D721Med (cell line): ENCODE measurements around the gene TMEM53.

Experiments used
- DNase-seq: peaks from one replicate; pipeline ENCODE4 v3.0.0; 2011; ENCODE audit warnings: low spot score; ENCODE audit not compliant: insufficient read length
- FAIRE-seq: peaks from 2 replicates; lab custom pipeline; 2011; peaks lifted over from hg19 to GRCh38; lab: Jason Lieb, UNC
- CTCF ChIP-seq: IDR thresholded peaks from 2 replicates; pipeline ENCODE4 v1.5.1; 2012; ENCODE audit warnings: mild to moderate bottlenecking, control low read depth; ENCODE audit not compliant: insufficient read depth; ENCODE audit errors: missing control alignments

The TMEM53 gene

GRCh38 chr1:44628962-44629756 lies 45.1 kb downstream of the TMEM53 start:
- FAIRE-seq: no peak
- no peak for TF ChIP-seq CTCF
- no peak for DNase-seq

DNA sequence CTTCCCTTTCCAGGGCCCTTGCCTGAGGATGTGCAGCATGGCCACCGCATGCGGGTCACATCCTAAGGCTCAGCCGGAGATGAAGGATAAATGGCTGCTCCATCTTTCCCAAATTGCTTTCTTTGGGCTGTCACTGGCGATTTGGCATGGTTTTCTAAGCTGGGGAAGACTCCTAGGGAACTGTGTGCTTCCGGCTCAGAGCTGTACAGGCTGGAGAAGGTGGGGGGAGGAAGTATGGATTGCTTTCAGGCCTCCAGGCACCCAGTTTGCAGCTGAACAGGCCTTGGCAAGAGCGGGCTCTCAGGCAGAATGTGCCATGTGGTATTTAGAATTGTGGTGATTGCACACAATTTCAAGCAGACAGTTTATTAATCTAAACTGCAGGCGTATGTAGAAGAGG lies 48.9 kb downstream of the TMEM53 start:
- TF ChIP-seq CTCF: no peak
- FAIRE-seq: no peak
- DNase-seq: no peak

DNA sequence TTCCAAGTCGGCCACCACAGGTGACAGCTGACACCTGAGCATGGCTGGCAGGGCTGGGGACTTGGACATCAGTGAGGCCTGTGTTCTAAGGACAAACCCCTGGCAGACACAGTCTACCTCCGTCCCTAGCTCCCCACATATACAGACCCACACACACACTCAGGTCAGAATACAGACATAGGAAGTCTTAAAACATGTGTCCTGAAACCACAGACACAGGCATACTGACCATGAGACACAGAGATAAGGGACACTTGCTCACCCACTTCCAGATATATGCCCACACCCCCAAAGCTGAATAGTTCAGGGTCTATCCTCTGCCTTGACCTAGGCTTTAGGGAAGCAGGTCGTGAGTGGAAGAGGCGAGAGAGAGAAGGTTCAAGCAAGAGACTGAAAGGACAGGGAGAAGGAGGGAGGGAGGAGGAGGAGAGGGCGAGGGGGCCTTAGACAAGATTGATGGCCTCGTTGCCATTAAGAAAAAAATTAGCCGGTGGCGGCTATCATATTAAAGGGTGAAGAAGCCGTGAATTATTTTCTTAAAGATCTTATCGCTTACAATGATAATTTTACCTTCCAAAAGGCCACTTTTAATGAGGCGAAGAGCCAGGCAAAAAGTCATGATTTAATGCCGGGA lies 49.9 kb downstream of the TMEM53 start:
- no peak for DNase-seq
- TF ChIP-seq CTCF: no peak
- FAIRE-seq: no peak

DNA sequence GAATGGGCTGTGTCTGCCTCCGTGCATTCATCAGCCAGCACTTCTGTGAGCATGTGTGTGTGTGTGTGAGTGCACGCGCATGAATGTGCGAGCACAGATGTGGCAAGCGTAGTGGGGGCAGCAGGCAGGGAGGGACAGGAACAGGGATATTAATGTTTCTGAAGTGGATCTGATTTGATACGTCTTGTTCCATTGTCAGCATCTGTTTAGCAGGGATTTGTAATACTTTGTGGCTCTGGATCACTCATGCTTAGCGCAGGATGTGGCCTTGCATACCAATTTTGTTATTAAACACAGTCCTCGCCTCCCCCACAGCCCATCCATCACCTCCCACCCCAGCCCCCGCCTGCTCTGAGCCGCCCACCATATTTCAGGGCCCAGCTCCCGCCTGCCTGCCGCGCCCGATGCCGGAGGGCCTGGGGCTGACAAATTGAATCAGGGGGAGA lies 52.4 kb downstream of the TMEM53 start:
- DNase-seq (no peak), FAIRE-seq (no peak)
- TF ChIP-seq CTCF: no peak

DNA sequence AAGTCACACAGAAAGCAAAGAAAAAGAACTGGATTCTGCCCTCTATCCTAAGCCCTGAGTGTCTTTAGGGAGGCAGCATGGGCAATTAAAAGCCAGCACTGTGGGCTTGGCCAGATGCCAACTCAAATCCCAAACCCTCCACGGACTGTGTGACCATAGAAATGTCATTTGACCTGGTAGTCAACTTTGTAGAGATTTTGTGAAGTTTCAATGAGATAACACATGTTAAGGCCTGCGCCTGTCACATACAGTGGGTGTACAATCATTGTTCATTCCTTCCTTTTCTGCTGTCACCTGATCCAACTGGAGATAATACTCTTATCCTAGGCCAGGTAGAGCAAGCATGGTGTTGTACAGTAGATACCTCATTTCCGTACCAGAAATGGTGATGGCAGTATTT lies 54.2 kb downstream of the TMEM53 start:
- DNase-seq: no peak
- no peak for TF ChIP-seq CTCF
- FAIRE-seq: no peak

- TF ChIP-seq CTCF: no peak
- DNase-seq (no peak), FAIRE-seq (no peak)
These were observed 54.9 kb downstream of the TMEM53 start for GRCh38 chr1:44619261-44619900.
